Measurements from ENCODE around the gene L3MBTL2.
A peak's percentile ranks its signal among the peaks of the same experiment; 100 is the strongest.

L3MBTL2 gene

GRCh38 chr22:41215409-41215808, 10.3 kb downstream of the L3MBTL2 start:
- no peak for DNase-seq (ENCODE audit: low spot score)

- no peak for DNase-seq (ENCODE audit: low spot score)
Measured at GRCh38 chr22:41215926-41216325, 10.8 kb downstream of the L3MBTL2 start.

GRCh38 chr22:41216984-41217383, 11.9 kb downstream of the L3MBTL2 start:
- no peak for DNase-seq (ENCODE audit: low spot score)

- peak; percentile 64 for DNase-seq (ENCODE audit: low spot score)
Measured at GRCh38 chr22:41217553-41218157, 12.5 kb downstream of the L3MBTL2 start.

- DNase-seq (ENCODE audit: low spot score), result no peak
Measured at GRCh38 chr22:41222846-41223507, 17.9 kb downstream of the L3MBTL2 start.

- no peak for DNase-seq (ENCODE audit: low spot score)
Measured at GRCh38 chr22:41223535-41223934, 18.4 kb downstream of the L3MBTL2 start.

- no peak for DNase-seq (ENCODE audit: low spot score)
Measured at GRCh38 chr22:41226723-41227655, 21.9 kb downstream of the L3MBTL2 start.

GRCh38 chr22:41229215-41229614, 24.1 kb downstream of the L3MBTL2 start:
- no peak for DNase-seq (ENCODE audit: low spot score)

- DNase-seq (ENCODE audit: low spot score), result no peak
Measured at GRCh38 chr22:41229730-41230400, 24.8 kb downstream of the L3MBTL2 start.

GRCh38 chr22:41230401-41230785, 25.3 kb downstream of the L3MBTL2 start:
- no peak for DNase-seq (ENCODE audit: low spot score)

GRCh38 chr22:41231369-41231768, 26.3 kb downstream of the L3MBTL2 start:
- no peak for DNase-seq (ENCODE audit: low spot score)

- no peak for DNase-seq (ENCODE audit: low spot score)
Measured at GRCh38 chr22:41234815-41235695, 29.9 kb downstream of the L3MBTL2 start.

- no peak for DNase-seq (ENCODE audit: low spot score)
Measured at GRCh38 chr22:41237036-41237706, 32.1 kb downstream of the L3MBTL2 start.

GRCh38 chr22:41237707-41238569, 32.8 kb downstream of the L3MBTL2 start:
- DNase-seq (ENCODE audit: low spot score), result peak; percentile 81

- DNase-seq (ENCODE audit: low spot score), result no peak
Measured at GRCh38 chr22:41238570-41239442, 33.7 kb downstream of the L3MBTL2 start.

GRCh38 chr22:41239443-41240128, 34.5 kb downstream of the L3MBTL2 start:
- no peak for DNase-seq (ENCODE audit: low spot score)

- DNase-seq (ENCODE audit: low spot score), result no peak
Measured at GRCh38 chr22:41240377-41241132, 35.4 kb downstream of the L3MBTL2 start, which contains the start of gene CHADL. Gene CHADL, minus strand, starts transcription at chr22:41240931. Its CDS starts 50 bp downstream, at chr22:41240881.

Measured in activated CD4-positive, alpha-beta T cell treated with anti-CD3 and anti-CD28 coated beads, Interleukin-2, Interleukin-4, amounts not matched to agents 100 ng/mL and 50 ng/mL, durations not matched to agents 16 hours and 8 hours (primary cell).